ENCODE results near the gene ANGPTL2.

ANGPTL2 gene

DNA sequence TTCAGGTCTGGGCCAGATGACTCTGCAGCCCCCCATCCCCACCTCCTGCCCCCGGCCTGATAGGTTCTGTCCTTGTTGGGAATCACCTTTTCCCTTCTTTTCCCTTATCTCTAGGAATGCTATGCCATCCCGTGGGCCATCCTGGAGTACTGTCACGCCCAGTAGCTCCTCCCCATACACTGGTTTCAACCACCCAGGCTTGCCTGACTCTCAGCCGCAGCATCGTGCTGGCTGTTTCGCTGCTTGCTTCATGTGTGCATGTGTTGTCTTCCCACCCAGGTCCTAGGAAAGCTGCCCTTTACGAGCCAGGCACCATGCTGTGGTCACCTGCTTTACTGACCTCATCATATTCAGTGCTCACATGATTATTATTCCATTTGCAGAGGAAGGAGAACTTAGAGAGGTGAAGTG is 71.8 kb downstream of the ANGPTL2 start:
- no peak for DNase-seq (ENCODE audit: low read depth in 3 of 3)

DNA sequence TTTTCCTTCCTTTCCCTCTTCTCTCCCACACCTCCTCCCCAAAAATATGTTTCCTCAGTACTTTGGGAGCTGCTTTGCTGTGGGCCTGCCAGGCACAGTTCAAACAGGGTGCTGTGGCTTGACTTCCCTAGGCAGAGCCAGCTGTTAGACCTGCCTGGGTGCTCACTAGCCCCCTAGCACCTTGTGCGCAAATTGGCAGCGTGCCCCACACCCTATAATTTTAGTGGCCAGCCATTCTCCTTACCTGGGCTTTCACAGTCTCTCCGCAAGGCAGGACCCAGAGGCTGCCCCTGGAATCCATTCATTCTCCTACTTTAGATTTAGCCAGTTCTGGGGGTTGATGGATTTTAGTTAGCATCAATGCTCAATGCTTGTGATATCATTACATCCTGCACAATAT is 72.3 kb downstream of the ANGPTL2 start:
- no peak for DNase-seq (ENCODE audit: low read depth in 3 of 3)

DNA sequence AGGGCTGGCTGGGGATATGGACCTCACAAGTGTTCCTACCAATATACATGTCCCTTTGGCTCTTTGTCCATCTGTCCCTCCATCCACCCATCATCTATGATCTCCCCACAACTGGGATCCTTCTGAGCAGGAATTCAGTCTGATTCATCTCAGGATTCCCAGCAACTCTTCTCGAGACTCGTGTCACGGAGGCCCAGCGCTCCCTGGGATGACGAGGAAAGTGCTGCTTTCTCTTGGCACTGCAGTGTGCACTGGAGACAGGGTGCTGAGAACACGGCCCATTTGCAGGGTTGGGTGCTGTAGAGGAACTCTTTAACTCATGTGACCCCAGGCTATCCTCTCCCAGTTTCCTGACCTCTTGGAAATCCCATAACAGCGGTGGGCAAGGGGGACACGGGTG is 72.9 kb downstream of the ANGPTL2 start:
- DNase-seq (ENCODE audit: low read depth in 3 of 3) = no peak

DNA sequence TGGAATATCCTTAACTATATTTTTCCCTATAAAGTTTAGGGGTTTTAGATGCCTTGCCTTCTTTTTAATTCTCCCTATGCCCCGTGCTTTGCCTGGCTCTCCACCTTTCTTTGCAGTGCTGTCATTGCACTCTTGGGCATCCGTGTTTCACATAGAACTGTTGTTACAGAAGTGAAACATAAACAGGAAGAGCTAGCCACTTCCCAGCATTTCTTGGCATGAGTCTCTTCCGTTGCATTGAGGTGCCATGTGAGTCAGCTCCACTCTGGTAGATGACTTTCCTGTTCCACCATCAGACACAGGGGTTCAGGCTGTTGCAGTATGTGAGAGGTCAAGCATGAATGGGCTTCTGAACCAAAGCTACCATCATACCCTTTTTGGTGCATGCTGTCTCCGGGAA is 73.4 kb downstream of the ANGPTL2 start:
- no peak for DNase-seq (ENCODE audit: low read depth in 3 of 3)

DNA sequence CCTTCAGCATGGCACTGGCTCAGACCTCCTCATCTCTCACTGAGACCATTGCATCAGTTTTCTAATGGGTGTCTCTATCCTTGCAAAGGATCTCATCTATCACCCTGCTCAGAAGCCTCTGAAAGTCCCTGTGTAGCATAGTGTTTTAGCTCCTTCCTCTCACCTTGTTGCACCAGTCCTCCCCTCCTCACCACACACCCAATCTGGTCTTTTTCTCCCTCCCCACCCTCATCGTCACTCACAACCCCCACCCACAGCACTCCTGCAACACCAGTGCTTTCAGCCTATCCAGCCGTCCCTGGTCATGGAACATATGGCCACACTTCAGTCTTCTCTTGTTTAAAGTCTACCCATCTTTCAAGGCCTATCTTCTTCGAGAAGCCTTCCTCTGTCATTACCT is 74.5 kb downstream of the ANGPTL2 start:
- no peak for DNase-seq (ENCODE audit: low read depth in 3 of 3)

DNA sequence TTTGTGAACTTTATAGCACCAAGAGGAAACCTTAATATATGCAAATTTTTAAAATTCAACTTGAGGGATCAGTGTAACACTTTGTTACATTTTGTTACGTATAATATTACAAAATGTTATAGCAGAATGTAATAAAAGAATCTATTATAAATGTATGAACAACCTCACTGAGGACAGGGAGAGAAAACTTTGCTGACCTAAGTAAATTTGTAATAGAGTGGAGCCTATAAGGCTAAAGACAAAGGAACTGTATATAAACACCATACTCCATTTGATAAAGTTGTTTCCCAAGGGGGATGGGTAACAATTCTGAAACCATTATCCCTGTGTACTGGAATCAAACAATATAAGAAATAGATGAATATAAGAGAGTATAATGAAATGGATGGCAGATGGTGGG is 77.3 kb downstream of the ANGPTL2 start:
- no peak for DNase-seq (ENCODE audit: low read depth in 3 of 3)

DNA sequence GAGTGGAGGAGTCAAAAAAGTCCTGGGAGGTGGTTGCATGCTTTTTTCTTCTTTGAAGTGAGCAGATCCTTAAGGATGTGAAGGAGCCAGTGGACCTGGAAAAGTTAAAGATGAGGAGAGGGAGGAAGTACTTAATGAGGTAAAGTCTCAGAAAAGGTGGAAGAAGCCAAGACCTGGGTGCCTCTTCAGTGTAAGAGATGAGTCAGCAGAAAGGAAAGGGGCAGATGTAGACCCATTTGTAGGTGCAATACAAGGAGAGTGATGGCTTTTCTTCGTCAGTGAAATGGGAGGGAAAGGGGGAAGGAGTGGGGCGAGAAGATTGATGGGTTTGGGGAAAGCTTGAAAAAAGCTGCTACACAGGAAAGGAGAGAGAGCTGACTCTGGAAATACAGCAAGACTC is 82.9 kb downstream of the ANGPTL2 start:
- DNase-seq (ENCODE audit: low read depth in 3 of 3) = no peak

DNA sequence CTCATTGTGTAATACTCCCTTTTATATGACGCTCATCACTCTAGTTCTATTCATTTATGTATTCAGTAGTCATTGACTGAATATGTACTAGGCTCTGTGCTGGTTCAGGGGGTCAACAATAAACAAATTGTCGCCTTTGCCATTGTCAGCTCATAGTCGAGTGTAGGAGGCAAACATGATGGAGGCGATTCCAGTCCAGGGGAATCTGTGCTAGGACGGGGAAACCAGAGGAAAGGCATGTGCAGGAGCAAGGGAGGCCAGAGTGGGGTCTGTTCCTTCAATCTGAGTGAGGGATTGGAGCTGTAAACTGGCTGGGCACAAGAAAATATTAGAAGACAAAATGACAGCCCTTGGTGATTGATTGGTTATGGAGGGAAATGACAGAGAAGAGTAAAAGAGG is 83.9 kb downstream of the ANGPTL2 start:
- no peak for DNase-seq (ENCODE audit: low read depth in 3 of 3)
